Activated CD4-positive, alpha-beta T cell treated with anti-CD3 and anti-CD28 coated beads, Interleukin-2, amount 50 U/mL, for 4 hours (primary cell): ENCODE results near the gene GPR37L1.

Source experiments
- DNase-seq, 2 experiments: peaks; one replicate each; pipeline ENCODE4 v3.0.0-alpha.2; 2020

GPR37L1 gene, protein sequence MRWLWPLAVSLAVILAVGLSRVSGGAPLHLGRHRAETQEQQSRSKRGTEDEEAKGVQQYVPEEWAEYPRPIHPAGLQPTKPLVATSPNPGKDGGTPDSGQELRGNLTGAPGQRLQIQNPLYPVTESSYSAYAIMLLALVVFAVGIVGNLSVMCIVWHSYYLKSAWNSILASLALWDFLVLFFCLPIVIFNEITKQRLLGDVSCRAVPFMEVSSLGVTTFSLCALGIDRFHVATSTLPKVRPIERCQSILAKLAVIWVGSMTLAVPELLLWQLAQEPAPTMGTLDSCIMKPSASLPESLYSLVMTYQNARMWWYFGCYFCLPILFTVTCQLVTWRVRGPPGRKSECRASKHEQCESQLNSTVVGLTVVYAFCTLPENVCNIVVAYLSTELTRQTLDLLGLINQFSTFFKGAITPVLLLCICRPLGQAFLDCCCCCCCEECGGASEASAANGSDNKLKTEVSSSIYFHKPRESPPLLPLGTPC

GRCh38 chr1:202122639-202123335 lies at the start of gene GPR37L1:
GPR37L1 (plus strand) TSS chr1:202122917; CDS start chr1:202122964, 47 bp downstream.
- no peak for DNase-seq

DNA sequence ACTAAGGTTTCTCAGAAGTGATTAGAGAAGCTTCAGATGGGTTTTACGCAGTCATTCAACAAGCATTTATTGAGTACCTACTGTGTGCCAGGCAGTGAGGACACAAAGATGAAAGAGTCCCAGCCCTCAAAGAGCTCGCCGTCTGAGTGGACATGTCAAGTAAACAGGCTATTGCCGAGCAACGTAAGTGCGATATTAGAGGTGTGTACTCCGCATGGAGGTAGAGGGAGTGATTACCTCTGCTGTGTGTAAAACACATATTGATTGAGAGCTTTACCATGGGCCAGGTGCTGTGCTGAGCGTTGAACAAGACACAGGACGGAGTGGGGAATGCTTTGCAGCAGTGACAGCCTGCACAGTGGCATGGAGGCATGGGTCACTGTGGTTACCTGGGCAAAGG lies 49.5 kb upstream of the GPR37L1 start:
- DNase-seq = no peak

DNA sequence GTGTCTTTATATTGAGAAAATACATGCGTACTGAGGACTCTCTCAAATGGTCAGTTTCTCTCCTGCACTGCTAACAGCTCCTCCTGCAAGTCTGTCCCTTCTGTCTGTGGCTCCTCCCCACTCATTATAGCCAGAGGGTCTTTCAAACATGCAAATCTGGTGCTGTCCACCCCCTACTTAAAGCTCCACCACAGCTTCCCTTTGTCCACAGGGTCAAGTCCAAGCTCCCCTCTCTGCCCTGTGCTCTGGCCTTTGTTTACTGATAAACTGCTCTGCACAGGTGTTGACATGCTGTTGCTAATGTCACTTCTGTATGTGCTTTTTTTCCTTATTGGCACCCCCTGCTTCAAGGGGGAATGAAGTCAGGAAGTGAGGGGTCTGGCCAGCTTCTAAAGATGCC lies 47.7 kb upstream of the GPR37L1 start:
- no peak for DNase-seq

- DNase-seq = no peak
Observed at GRCh38 chr1:202075389-202075788, 47.3 kb upstream of the GPR37L1 start.

DNA sequence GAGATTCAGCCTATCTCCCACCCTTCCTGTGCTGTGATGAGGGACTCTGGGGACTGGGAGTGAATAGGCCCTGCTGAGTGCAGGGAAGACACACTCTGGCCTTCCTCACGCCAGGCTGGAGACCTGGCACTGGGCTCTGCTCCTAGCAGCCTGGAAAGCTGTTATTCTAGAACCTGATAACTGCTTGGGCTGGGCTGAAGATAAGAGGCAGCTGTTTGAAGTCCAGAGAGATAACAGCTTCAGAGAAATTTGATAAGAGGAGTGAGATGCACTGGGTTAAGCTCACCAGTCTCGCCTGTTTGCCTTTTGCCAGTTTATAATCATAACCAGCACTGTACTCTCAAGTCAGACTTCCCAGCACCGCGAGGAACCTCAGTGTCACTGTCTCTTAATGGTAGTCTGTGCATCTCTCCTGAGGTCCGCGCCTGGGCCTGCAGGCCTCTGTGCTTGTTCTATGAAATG lies 46.6 kb upstream of the GPR37L1 start:
- DNase-seq = no peak

DNA sequence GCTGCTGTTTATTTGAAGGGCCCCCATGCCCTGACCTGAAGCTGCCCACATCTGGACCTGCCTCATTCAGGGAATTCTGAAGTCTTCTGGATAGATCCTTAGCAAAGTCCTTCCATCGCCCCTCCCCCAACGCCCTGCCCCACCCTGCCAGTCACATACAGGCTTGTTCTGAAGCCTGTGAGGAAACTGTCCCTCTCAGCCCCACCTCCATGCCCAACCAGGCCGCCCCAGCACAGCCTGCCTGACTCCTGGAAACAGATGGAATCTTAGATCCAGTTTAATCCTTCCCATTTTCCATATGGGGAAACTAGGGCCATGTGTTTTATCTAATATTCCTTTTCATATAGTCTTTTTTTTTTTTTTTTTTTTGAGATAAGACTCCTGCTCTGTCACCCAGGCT lies 44.5 kb upstream of the GPR37L1 start:
- DNase-seq = no peak

- DNase-seq = no peak
Observed at GRCh38 chr1:202081992-202082391, 40.7 kb upstream of the GPR37L1 start.

GRCh38 chr1:202084791-202085681 lies 37.7 kb upstream of the GPR37L1 start:
- no peak for DNase-seq

GRCh38 chr1:202085682-202086373 lies 36.9 kb upstream of the GPR37L1 start:
- no peak for DNase-seq

- DNase-seq = no peak
Observed at GRCh38 chr1:202086579-202087350, 36.0 kb upstream of the GPR37L1 start.

- DNase-seq = no peak
Observed at GRCh38 chr1:202088206-202088605, 34.5 kb upstream of the GPR37L1 start.

DNA sequence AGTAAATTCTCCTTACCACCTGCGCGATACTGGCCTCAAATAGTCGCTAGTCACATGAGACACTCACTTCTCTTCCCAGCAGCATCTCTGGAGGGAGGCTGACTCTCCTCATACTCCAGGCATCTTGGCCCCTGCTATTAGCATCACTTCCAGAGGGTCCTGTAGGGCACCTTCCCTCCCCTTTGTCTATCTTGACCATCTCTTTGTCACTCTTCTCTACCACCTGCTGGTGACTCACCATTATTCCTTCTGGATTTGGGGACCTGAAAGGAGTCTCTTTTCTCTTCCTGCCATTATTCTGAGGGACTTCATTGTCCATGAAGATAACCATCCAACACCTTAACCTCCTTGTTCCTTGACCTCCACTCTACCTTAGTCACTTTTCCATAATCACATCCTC lies 31.7 kb upstream of the GPR37L1 start:
- no peak for DNase-seq

- no peak for DNase-seq
Observed at GRCh38 chr1:202093858-202094257, 28.9 kb upstream of the GPR37L1 start.

- DNase-seq = no peak
Observed at GRCh38 chr1:202101184-202101583, 21.5 kb upstream of the GPR37L1 start.

- DNase-seq = no peak
Observed at GRCh38 chr1:202104073-202104472, 18.6 kb upstream of the GPR37L1 start.

DNA sequence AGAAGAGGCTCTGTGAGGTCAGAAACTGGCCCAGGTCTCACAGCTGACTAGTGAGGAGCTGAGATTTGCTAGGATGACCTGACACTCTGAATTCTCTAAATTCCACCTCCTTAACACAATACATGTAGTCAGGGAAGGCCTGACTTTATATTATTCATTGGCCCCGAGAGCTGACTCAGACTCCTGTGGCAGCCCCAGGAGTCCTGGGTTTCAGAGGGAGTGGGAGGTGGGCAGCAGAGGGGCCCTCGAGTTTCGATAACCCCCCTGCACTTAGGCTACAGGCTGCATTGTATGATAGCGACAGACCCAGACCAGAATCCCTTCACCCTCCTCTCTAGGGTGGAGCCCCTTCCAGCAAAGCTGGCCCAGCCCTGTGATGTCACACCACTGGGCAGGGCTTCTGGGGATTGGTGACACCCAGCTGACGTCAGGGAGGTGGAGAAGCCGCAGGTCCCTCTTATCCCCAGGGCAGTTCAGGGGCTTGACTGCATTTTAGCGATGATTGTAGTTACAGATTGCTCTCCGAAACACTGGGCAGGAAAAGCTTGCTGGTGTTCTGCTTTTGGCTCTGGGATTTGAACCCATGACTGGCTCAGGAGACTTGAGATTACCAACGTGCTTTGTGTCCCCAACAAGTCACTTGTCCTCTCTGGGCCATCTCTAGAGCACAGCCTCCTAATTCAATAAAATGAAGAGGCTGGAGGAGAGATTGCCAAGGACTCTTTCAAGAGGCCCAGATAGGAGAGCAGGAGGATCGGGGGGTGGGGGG lies 17.0 kb upstream of the GPR37L1 start:
- no peak for DNase-seq

DNA sequence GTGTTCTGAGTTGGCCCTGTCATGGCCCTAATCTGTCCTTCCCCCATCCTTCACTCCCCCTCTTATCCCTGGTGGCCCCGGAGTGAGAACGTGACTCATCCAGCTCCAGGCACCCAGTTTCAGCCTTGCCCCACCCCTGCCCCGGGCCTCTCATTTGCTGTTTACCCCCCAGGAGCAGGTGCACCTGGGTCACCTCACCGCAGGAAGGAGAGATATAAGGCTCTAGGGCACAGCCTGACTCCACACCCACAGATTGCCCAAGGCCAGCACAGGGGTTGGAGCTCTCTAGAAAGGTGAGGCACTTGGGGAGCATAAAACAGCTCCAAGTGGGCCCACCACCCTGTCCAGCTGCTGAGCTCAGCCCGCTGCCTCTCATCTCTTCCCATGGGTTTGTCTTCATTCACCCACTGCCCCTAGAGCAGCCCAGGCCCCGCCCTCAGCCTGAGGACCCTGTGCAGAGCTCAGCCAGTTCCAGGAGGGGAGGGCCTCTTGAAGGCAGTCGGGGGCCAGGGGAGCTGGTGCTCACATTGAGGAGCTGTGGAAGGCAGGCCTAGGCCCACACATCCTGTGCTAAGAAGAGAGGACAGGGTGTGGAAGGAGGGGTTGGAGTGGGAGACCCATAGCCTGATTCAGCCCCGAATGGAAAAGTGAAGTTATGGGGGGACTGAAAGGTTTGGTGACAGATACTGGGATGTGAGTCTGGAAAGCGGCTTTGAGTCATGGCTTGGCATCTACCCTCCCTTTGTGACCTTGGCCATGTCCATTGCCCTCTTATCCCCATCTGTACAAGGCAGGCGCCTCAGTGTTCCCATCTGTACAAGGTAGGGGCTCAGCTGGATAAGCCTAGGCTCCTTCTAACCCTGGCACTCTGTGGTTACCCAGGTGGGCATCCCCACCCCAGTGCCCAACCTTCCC lies 16.1 kb upstream of the GPR37L1 start:
- no peak for DNase-seq

DNA sequence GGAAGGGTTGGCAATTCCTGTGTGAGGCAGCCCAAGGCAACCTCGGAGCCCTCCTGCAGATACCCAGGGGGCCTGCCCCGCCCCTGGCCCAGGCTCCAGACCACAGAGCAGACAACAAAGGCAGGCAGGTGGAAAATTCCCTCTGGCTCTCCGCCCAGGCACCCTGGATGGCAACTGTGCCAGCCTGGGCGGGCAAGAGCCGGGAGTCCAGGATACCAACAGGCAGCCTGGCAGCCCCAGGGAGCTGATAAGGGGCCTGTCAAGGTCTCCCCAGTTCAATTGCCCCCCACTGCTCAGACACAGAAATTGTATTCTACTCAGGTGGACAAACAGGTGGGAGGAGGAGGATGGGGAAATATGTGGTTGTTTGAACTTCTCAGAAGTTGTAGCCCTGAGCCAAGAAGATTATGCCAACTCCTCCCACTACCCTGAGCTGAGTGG lies 15.4 kb upstream of the GPR37L1 start:
- DNase-seq = no peak
